ENCODE results near the gene FANCE. TPM values are rescaled to one million over a fixed set of nuclear protein-coding genes. Genes with fewer than 3 reads are reported as not detected.
"Not testable (repeated sequence)": the region's sequence is repeated elsewhere in the genome, so short reads cannot be mapped to it uniquely, and the experiment has no call there.

The FANCE gene
- total and polyA plus RNA-seq, 2 experiments from 2014 or later, result 5.4 to 25.5 TPM

- TF ChIP-seq CTCF (conservative IDR thresholded peaks at IDR 0.05; ENCODE audit: low read depth in 2 of 2) (no peak), STAT1 (IDR thresholded peaks at IDR 0.05; ENCODE audit: unreplicated experiment) (no peak)
Measured at GRCh38 chr6:35435074-35435837, 16.9 kb upstream of the FANCE start (continued).

GRCh38 chr6:35436071-35436857 lies 15.9 kb upstream of the FANCE start:
- H3K9me3 Mint-ChIP-seq, result no peaks in the 10 kb centered on the region

GRCh38 chr6:35438378-35439065 lies 13.6 kb upstream of the FANCE start:
- not testable (repeated sequence) for H3K36me3 ChIP-seq (ENCODE audit: insufficient read depth); ATAC-seq; H3K4me2 ChIP-seq; H3K9me2 ChIP-seq (ENCODE audit: insufficient read depth); H3K27ac ChIP-seq (ENCODE audit: low read depth); H2AFZ ChIP-seq; H3K27me3 ChIP-seq (ENCODE audit: insufficient read depth); H3F3A ChIP-seq (replicated peaks; ENCODE audit: low read depth); H3K4me3 ChIP-seq; H3K4me1 ChIP-seq (ENCODE audit: insufficient read depth); H3K4me1 Mint-ChIP-seq; DNase-seq (ENCODE audit: low spot score); H3K79me2 ChIP-seq (replicated peaks; ENCODE audit: insufficient read depth); H3K27ac Mint-ChIP-seq; H3K36me3 Mint-ChIP-seq (ENCODE audit: low read depth); H3K4me3 Mint-ChIP-seq; H3K9me3 Mint-ChIP-seq; H4K20me1 ChIP-seq (replicated peaks; ENCODE audit: insufficient read depth); H3K27me3 Mint-ChIP-seq (ENCODE audit: insufficient read depth, low read depth, poor library complexity)

More at GRCh38 chr6:35436071-35436857, 15.9 kb upstream of the FANCE start:
- H2AFZ ChIP-seq, result peak overlapping the region; percentile 56; the same call in 1 of the 2 replicates
- Mint-ChIP-seq H3K36me3 (ENCODE audit: low read depth) (no peaks in the 10 kb centered on the region), H3K27me3 (ENCODE audit: insufficient read depth, low read depth, poor library complexity) (peaks cover 5% of the 10 kb centered on the region), H3K4me1 (peaks cover 2% of the 10 kb centered on the region; the same call in 1 of the 3 replicates), H3K27ac (no peak overlapping the region), H3K4me3 (no peak overlapping the region)
- H4K20me1 ChIP-seq (replicated peaks; ENCODE audit: insufficient read depth), result no peaks in the 10 kb centered on the region
- no peaks in the 10 kb centered on the region for H3K36me3 ChIP-seq (ENCODE audit: insufficient read depth)
- DNase-seq (ENCODE audit: low spot score) (no peak), ATAC-seq (peak; percentile 60)
- no peak for TF ChIP-seq EZH2 (IDR thresholded peaks at IDR 0.05; ENCODE audit: low read depth, unreplicated experiment)
- TF ChIP-seq REST (IDR thresholded peaks at IDR 0.05; ENCODE audit: unreplicated experiment), result no peak
- no peak for TF ChIP-seq NANOG (IDR thresholded peaks at IDR 0.05; ENCODE audit: borderline replicate concordance)
- no peak overlapping the region for H3K4me3 ChIP-seq
- no peaks in the 10 kb centered on the region for H3F3A ChIP-seq (replicated peaks; ENCODE audit: low read depth)
- no peaks in the 10 kb centered on the region for H3K79me2 ChIP-seq (replicated peaks; ENCODE audit: insufficient read depth)
- no peaks in the 10 kb centered on the region for H3K9me2 ChIP-seq (ENCODE audit: insufficient read depth)
- no peak overlapping the region for H3K27ac ChIP-seq (ENCODE audit: low read depth)
- no peak overlapping the region for H3K4me2 ChIP-seq
- peaks cover 4% of the 10 kb centered on the region; the same call in 1 of the 2 replicates for H3K4me1 ChIP-seq (ENCODE audit: insufficient read depth)
- no peaks in the 10 kb centered on the region for H3K27me3 ChIP-seq (ENCODE audit: insufficient read depth)
